Measurements from ENCODE around the gene GEMIN5. TPM values are rescaled to one million over a fixed set of nuclear protein-coding genes. Genes with fewer than 3 reads are reported as not detected.
"Not testable (repeated sequence)": the region's sequence is repeated elsewhere in the genome, so short reads cannot be mapped to it uniquely, and the experiment has no call there.

GEMIN5 gene
- 12.2 to 19.2 TPM (median 12.5 TPM) in 3 replicates for total RNA-seq
- long read RNA-seq, full-length matches to known transcripts, result 21 of 25 reads
- long read RNA-seq, partial matches to known transcripts, result 3 of 25 reads
- long read RNA-seq, other reads (novel, unspliced or antisense), result 1 of 25 reads

- no peak for DNase-seq (ENCODE audit: low spot score)
- Mint-ChIP-seq H3K27me3 (ENCODE audit: low read depth) (no peaks in the 10 kb centered on the region), H3K4me3 (ENCODE audit: unreplicated experiment) (peak within 1 kb of the TSS; percentile 88), H3K9me3 (ENCODE audit: low read depth) (no peaks in the 10 kb centered on the region), H3K36me3 (ENCODE audit: low read depth) (peaks cover 6% of the 10 kb centered on the region), H3K4me1 (ENCODE audit: low read depth) (peaks cover 42% of the 10 kb centered on the region), H3K27ac (ENCODE audit: unreplicated experiment) (peak within 1 kb of the TSS; percentile 81)
- TF ChIP-seq CTCF (IDR thresholded peaks at IDR 0.05), result no peak
Measured at GRCh38 chr5:154937718-154938466, at the start of gene GEMIN5. GEMIN5 (minus strand) TSS chr5:154938211; CDS start chr5:154938133, 78 bp downstream.

- no peaks in the 10 kb centered on the region for H3K4me1 Mint-ChIP-seq (ENCODE audit: low read depth)
- peaks cover 6% of the 10 kb centered on the region for H3K9me3 Mint-ChIP-seq (ENCODE audit: low read depth)
- H3K4me3 Mint-ChIP-seq (ENCODE audit: unreplicated experiment), result no peak overlapping the region
- TF ChIP-seq CTCF (IDR thresholded peaks at IDR 0.05), result no peak
- no peak overlapping the region for H3K27ac Mint-ChIP-seq (ENCODE audit: unreplicated experiment)
- peaks cover 3% of the 10 kb centered on the region for H3K36me3 Mint-ChIP-seq (ENCODE audit: low read depth)
- DNase-seq (ENCODE audit: low spot score), result no peak
- H3K27me3 Mint-ChIP-seq (ENCODE audit: low read depth), result peaks cover 2% of the 10 kb centered on the region
Measured at GRCh38 chr5:154986151-154986550, 48.1 kb upstream of the GEMIN5 start.

- H3K27me3 Mint-ChIP-seq (ENCODE audit: low read depth), result peaks cover 2% of the 10 kb centered on the region
- H3K9me3 Mint-ChIP-seq (ENCODE audit: low read depth), result peaks cover 6% of the 10 kb centered on the region
- H3K4me3 Mint-ChIP-seq (ENCODE audit: unreplicated experiment), result no peak overlapping the region
- H3K27ac Mint-ChIP-seq (ENCODE audit: unreplicated experiment), result no peak overlapping the region
- TF ChIP-seq CTCF (IDR thresholded peaks at IDR 0.05), result no peak
- DNase-seq (ENCODE audit: low spot score), result no peak
- H3K36me3 Mint-ChIP-seq (ENCODE audit: low read depth), result peaks cover 3% of the 10 kb centered on the region
- H3K4me1 Mint-ChIP-seq (ENCODE audit: low read depth), result no peaks in the 10 kb centered on the region
Measured at GRCh38 chr5:154984946-154985516, 47.0 kb upstream of the GEMIN5 start.

GRCh38 chr5:154978294-154978693 is 40.3 kb upstream of the GEMIN5 start:
- not testable (repeated sequence) for H3K4me1 Mint-ChIP-seq (ENCODE audit: low read depth); H3K27me3 Mint-ChIP-seq (ENCODE audit: low read depth); H3K27ac Mint-ChIP-seq (ENCODE audit: unreplicated experiment); H3K36me3 Mint-ChIP-seq (ENCODE audit: low read depth); H3K4me3 Mint-ChIP-seq (ENCODE audit: unreplicated experiment); DNase-seq (ENCODE audit: low spot score); H3K9me3 Mint-ChIP-seq (ENCODE audit: low read depth)

- TF ChIP-seq CTCF (IDR thresholded peaks at IDR 0.05), result no peak
- H3K4me3 Mint-ChIP-seq (ENCODE audit: unreplicated experiment), result no peak overlapping the region
- no peaks in the 10 kb centered on the region for H3K27me3 Mint-ChIP-seq (ENCODE audit: low read depth)
- H3K4me1 Mint-ChIP-seq (ENCODE audit: low read depth), result no peaks in the 10 kb centered on the region
- H3K36me3 Mint-ChIP-seq (ENCODE audit: low read depth), result peaks cover 5% of the 10 kb centered on the region
- no peak overlapping the region for H3K27ac Mint-ChIP-seq (ENCODE audit: unreplicated experiment)
- peaks cover 6% of the 10 kb centered on the region for H3K9me3 Mint-ChIP-seq (ENCODE audit: low read depth)
- DNase-seq (ENCODE audit: low spot score), result no peak
Measured at GRCh38 chr5:154977409-154977808, 39.4 kb upstream of the GEMIN5 start.

GRCh38 chr5:154976082-154976481 is 38.1 kb upstream of the GEMIN5 start:
- not testable (repeated sequence) for H3K27me3 Mint-ChIP-seq (ENCODE audit: low read depth); H3K9me3 Mint-ChIP-seq (ENCODE audit: low read depth); H3K27ac Mint-ChIP-seq (ENCODE audit: unreplicated experiment); H3K4me3 Mint-ChIP-seq (ENCODE audit: unreplicated experiment); H3K36me3 Mint-ChIP-seq (ENCODE audit: low read depth); H3K4me1 Mint-ChIP-seq (ENCODE audit: low read depth); DNase-seq (ENCODE audit: low spot score)

All from chondrocyte (in vitro differentiated cells).